ENCODE data around the gene CLPSL1.

Gene CLPSL1

DNA sequence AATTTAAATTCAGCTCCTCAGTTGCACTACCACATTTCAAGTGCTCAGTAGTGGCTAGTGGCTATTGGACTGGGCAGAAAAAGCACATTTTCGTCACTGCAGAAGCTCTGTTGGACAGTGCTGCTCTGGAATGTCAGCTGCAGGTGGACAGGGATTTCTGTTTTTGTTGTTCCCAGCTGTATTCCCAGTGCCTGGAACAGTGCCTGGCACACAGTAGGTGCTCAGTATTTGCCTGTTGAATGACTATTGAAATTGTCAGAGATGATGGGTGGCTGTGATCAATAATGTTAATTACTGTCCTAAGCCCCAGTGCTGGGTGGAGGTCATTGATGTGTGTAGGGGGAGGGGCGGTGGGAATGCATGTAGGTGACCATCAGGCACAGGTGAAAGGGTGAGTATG lies 5.5 kb downstream of the CLPSL1 start:
- 86% methylated on average over 2 of the region's 2 CpGs for WGBS
- no peak overlapping the region for H3K4me3 ChIP-seq (ENCODE audit: low read length)
- H3K9me3 ChIP-seq (ENCODE audit: insufficient read depth, low read depth, low read length): no peaks in the 10 kb centered on the region

DNA sequence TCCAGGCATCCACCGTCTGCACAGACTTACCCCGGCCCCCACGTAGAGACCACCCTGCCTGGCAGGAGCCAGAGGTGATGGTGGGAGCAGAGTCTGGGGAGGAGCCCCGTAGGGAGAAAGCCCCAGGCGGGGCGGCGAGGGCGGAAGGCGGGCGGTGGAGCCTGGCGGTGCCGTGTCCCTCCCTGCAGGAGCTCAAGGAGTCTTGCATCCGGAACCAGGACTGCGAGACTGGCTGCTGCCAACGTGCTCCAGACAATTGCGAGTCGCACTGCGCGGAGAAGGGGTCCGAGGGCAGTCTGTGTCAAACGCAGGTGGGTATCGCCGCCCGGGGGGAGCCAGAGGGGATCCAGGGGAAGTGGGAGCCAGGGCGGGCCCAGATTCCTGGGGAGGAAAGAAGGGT lies 6.0 kb downstream of the CLPSL1 start:
- H3K9ac ChIP-seq (ENCODE audit: low read depth, low read length): no peak overlapping the region
- H3K9me3 ChIP-seq (ENCODE audit: insufficient read depth, low read depth, low read length): no peaks in the 10 kb centered on the region
- no peak overlapping the region for H3K4me3 ChIP-seq (ENCODE audit: low read length)
- WGBS: 90% methylated on average over 25 of the region's 25 CpGs
- H3K4me1 ChIP-seq (ENCODE audit: insufficient read depth, low read length): no peaks in the 10 kb centered on the region
- no peaks in the 10 kb centered on the region for H3K36me3 ChIP-seq (ENCODE audit: insufficient read depth, low read length)
- no peak overlapping the region for H3K27ac ChIP-seq (ENCODE audit: low read depth, low read length)
- no peaks in the 10 kb centered on the region for H3K27me3 ChIP-seq (ENCODE audit: insufficient read depth, low read length)

More for the DNA sequence above, 5.5 kb downstream of the CLPSL1 start:
- Histone ChIP-seq H3K27ac (ENCODE audit: low read depth, low read length) (no peak overlapping the region), H3K36me3 (ENCODE audit: insufficient read depth, low read length) (no peaks in the 10 kb centered on the region), H3K27me3 (ENCODE audit: insufficient read depth, low read length) (no peaks in the 10 kb centered on the region), H3K9ac (ENCODE audit: low read depth, low read length) (no peak overlapping the region), H3K4me1 (ENCODE audit: insufficient read depth, low read length) (no peaks in the 10 kb centered on the region)

DNA sequence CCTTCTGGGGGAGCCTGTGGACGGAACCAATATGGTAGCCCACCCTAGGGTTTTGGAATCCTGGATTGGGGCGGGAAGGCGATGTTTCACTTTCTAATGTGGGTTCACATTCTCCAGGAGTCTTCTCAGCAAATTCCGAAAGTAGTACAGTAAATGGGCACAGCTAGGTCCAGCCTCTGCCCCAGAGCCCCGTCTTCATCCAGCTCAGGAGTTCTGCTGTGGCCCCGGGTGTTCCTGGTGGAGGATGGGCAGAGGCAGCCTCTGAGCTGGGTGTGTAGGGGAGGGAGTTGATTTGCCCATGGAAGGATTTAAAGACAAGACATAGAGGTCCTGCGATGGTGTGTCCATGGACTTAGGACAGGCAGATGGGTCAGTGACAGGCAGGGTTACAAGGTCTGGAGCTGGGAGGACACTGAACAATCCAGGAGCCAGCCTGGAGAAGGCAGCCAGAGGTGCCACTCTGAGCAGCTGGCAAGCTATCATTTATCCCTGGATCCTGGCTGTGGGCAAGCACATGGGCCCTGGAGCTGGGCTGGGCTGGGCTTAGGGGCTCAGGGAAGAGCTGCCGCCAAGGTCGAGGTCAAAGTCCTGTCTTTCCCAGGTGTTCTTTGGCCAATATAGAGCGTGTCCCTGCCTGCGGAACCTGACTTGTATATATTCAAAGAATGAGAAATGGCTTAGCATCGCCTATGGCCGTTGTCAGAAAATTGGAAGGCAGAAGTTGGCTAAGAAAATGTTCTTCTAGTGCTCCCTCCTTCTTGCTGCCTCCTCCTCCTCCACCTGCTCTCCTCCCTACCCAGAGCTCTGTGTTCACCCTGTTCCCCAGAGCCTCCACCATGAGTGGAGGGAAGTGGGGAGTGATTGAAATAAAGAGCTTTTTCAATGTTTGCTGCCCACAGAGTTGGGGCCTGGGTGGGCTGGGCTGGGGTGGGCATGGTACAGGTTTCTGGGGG lies 6.7 kb downstream of the CLPSL1 start:
- H3K9me3 ChIP-seq (ENCODE audit: insufficient read depth, low read depth, low read length): no peaks in the 10 kb centered on the region
- H3K9ac ChIP-seq (ENCODE audit: low read depth, low read length): no peak overlapping the region
- 92% methylated on average over 13 of the region's 13 CpGs for WGBS
- no peaks in the 10 kb centered on the region for H3K36me3 ChIP-seq (ENCODE audit: insufficient read depth, low read length)
- H3K4me1 ChIP-seq (ENCODE audit: insufficient read depth, low read length): no peaks in the 10 kb centered on the region
- H3K27ac ChIP-seq (ENCODE audit: low read depth, low read length): no peak overlapping the region
- no peak overlapping the region for H3K4me3 ChIP-seq (ENCODE audit: low read length)
- no peaks in the 10 kb centered on the region for H3K27me3 ChIP-seq (ENCODE audit: insufficient read depth, low read length)

DNA sequence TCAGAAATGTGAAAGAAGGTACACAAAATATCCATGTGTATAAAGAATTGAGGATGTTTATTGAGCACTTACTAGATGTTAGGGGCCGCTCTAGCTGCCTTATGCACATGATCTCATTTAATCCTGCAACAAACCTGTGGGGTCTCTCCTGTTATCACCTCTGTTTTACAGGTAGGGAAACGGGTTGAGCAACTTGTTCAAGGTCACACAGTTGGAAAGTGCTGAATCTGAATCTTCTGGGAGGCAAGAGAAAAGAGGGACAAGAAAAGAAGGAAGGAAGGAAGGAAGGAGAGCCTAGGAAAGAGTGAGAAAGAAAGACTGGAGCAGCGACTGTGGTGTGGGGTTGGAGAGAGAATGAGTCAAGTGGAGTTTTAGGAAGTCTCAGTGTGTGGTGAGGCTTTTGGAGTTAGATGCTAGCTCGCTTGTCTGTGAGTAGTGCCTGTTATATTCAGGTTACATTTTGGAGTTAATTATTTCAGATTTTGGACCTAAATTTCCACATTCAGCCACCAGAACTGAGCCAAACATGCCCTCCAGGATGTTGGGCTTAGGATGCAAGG lies 7.7 kb downstream of the CLPSL1 start:
- Histone ChIP-seq H3K27ac (ENCODE audit: low read depth, low read length) (no peak overlapping the region), H3K9ac (ENCODE audit: low read depth, low read length) (no peak overlapping the region), H3K4me3 (ENCODE audit: low read length) (no peak overlapping the region), H3K4me1 (ENCODE audit: insufficient read depth, low read length) (no peaks in the 10 kb centered on the region), H3K27me3 (ENCODE audit: insufficient read depth, low read length) (no peaks in the 10 kb centered on the region), H3K36me3 (ENCODE audit: insufficient read depth, low read length) (no peaks in the 10 kb centered on the region), H3K9me3 (ENCODE audit: insufficient read depth, low read depth, low read length) (no peaks in the 10 kb centered on the region)
- 79% methylated on average over 4 of the region's 4 CpGs for WGBS

DNA sequence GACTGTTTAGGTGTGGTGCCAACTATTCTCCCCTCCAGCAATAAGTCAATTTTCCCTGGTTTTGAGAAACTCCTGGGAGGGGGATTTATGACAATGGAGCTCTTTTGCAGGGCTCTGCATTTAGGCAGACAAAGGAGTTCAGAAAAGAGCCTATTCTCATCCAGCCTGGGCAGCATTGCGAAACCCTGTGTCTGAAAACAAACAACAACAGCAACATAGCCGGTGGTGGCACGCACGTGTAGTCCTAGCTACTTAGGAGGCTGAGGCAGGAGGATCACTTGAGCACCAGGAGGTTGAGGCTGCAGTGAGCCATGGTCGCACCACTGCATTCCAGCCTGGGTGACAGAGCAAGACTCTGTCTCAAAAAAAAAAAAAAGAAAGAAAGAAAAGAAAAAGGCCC lies 9.9 kb downstream of the CLPSL1 start:
- Histone ChIP-seq H3K4me1 (ENCODE audit: insufficient read depth, low read length) (no peaks in the 10 kb centered on the region), H3K27me3 (ENCODE audit: insufficient read depth, low read length) (no peaks in the 10 kb centered on the region), H3K4me3 (ENCODE audit: low read length) (no peak overlapping the region), H3K9me3 (ENCODE audit: insufficient read depth, low read depth, low read length) (no peaks in the 10 kb centered on the region), H3K27ac (ENCODE audit: low read depth, low read length) (no peak overlapping the region), H3K36me3 (ENCODE audit: insufficient read depth, low read length) (no peaks in the 10 kb centered on the region), H3K9ac (ENCODE audit: low read depth, low read length) (no peak overlapping the region)
- WGBS: 91% methylated on average over 5 of the region's 5 CpGs

DNA sequence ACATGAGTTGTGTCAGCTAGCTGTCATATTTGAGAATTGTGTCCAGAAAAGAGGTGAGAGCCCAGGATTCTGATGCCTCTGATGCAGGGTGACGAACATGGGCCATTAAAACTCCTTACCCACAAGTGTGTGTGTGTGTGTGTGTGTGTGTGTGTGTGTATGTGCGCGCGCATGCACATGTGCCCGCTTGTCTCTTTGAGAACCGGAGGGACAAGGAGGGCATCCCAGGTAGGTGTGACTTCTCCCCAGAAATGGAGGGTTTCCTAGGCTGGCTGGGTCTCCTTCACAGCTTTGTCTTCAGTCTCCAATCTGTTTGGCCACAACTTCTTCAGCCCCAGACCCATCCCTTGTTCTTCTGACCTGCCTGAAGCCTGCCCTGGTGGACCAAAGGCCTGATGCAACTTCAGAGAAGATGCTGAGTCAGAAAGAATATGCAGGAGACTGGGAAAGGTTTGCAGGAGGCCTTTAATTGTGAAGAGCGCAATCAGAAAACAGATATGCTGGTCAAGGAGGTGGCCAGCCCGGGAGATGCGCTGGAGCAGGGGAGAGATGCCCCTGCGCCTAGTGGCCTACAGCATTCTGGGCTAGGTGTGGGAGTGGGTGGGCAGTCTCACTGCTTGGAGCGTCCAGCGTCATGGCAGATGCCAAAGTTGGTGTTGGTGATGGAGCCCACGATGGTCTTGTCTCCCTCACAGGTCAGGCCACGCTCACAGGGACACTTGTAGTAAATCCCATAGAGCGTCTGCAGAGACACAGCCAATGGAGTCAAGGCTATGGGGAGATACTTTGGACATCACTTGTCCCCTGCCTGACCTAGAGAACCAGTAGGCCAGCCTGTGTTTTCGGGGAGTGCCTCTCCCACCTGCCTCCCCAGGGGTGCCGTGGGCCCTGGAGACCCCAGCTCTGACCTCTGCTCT lies 14.0 kb downstream of the CLPSL1 start:
- Histone ChIP-seq H3K27me3 (ENCODE audit: insufficient read depth, low read length) (no peaks in the 10 kb centered on the region), H3K4me3 (ENCODE audit: low read length) (no peak overlapping the region), H3K9ac (ENCODE audit: low read depth, low read length) (no peak overlapping the region), H3K9me3 (ENCODE audit: insufficient read depth, low read depth, low read length) (no peaks in the 10 kb centered on the region), H3K4me1 (ENCODE audit: insufficient read depth, low read length) (0 out of 2 replicates have a peak, but pooled peaks cover 5% of the 10 kb centered on the region), H3K27ac (ENCODE audit: low read depth, low read length) (no peak overlapping the region), H3K36me3 (ENCODE audit: insufficient read depth, low read length) (no peaks in the 10 kb centered on the region)
- WGBS: 95% methylated on average over 17 of the region's 17 CpGs

DNA sequence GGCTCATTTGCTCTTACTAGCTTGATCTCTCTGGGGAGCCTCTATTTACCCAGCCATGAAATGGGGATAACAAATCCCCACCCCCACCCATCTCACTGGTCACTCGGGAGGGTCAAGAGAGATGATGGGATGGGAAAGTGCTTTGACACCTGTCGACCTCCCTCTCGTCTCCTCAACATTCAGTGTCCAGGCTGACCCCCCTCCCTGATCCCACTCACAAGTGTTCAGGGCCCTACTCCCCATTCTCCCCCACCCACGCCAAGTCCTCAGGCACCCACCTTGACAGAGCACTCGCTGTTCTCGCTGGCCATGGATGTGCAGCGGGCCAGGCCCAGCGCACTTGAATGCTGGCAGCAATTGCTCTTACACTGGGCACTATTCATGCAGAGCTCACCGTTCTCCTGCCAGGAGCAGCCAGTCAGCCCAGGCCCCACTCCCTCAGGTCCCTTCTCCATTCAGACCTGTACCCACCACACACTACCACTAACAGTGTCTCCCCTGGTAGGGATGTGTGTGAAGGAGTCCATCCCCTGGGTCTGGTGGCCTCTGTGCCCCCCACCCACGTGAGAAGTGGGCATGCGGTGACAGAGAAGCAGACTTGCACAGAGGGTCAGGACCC lies 14.7 kb downstream of the CLPSL1 start:
- Histone ChIP-seq H3K9me3 (ENCODE audit: insufficient read depth, low read depth, low read length) (no peaks in the 10 kb centered on the region), H3K4me1 (ENCODE audit: insufficient read depth, low read length) (0 out of 2 replicates have a peak, but pooled peaks cover 5% of the 10 kb centered on the region), H3K27me3 (ENCODE audit: insufficient read depth, low read length) (no peaks in the 10 kb centered on the region), H3K4me3 (ENCODE audit: low read length) (no peak overlapping the region), H3K36me3 (ENCODE audit: insufficient read depth, low read length) (no peaks in the 10 kb centered on the region), H3K27ac (ENCODE audit: low read depth, low read length) (no peak overlapping the region), H3K9ac (ENCODE audit: low read depth, low read length) (no peak overlapping the region)
- WGBS: 94% methylated on average over 10 of the region's 11 CpGs

DNA sequence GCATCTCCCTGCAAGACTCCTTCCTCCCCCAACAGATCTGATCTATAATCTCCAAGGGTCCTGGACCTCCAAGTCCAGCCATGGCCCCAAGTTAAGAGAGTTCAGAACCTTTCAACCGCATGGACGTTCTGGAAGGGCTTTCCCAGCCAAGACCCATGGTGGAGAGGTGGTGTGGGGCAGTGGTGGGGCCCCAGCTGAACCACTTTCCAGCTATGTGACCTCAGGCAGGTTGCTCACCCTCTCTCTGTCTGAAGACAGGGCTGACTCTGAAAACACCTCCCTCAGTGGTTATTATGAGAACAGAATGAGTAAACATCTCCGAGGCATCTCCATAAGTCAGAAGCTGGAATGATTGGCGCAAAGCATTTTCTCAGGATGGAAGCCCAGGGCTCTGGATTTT lies 15.4 kb downstream of the CLPSL1 start:
- no peaks in the 10 kb centered on the region for H3K36me3 ChIP-seq (ENCODE audit: insufficient read depth, low read length)
- 95% methylated on average over 4 of the region's 4 CpGs for WGBS
- no peak overlapping the region for H3K4me3 ChIP-seq (ENCODE audit: low read length)
- H3K27me3 ChIP-seq (ENCODE audit: insufficient read depth, low read length): no peaks in the 10 kb centered on the region
- H3K9me3 ChIP-seq (ENCODE audit: insufficient read depth, low read depth, low read length): no peaks in the 10 kb centered on the region
- 0 out of 2 replicates have a peak, but pooled peaks cover 8% of the 10 kb centered on the region for H3K4me1 ChIP-seq (ENCODE audit: insufficient read depth, low read length)
- no peak overlapping the region for H3K9ac ChIP-seq (ENCODE audit: low read depth, low read length)
- H3K27ac ChIP-seq (ENCODE audit: low read depth, low read length): no peak overlapping the region

DNA sequence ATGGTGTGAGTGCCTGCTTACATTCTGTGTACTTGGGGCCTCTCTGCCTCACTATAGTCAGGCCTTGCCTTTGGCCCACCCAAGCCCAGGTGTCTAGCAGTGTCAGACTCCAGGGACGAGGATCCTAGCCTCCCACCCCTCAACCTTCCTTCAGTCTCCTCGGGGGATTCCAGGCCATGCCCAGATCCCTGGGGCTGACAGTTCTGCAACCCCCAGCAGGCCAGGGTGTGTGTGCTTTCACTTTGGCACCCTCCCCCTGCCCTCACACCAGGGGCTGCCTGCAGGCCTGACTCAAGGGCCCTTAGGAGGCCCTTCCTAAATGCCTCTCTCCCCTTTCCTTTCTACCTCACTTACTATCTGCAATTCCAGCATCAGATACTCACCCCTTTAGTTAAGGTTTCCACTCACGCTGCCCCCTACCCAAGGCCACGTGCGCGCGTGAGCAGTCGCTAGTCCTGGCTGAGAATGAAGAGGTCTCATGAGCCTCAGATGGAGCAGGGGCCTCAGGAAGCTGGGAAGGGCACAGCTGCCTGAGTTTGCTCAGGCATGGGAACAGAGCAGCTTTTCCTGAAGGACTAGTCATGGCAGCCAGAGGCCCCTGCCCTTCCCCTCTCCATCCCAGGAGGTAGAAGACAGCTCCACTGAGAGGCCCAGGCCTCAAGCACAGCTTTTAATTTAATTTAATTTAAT lies 17.2 kb downstream of the CLPSL1 start:
- Histone ChIP-seq H3K9me3 (ENCODE audit: insufficient read depth, low read depth, low read length) (no peaks in the 10 kb centered on the region), H3K36me3 (ENCODE audit: insufficient read depth, low read length) (no peaks in the 10 kb centered on the region), H3K27ac (ENCODE audit: low read depth, low read length) (no peak overlapping the region), H3K4me3 (ENCODE audit: low read length) (no peak overlapping the region), H3K4me1 (ENCODE audit: insufficient read depth, low read length) (0 out of 2 replicates have a peak, but pooled peaks cover 9% of the 10 kb centered on the region), H3K27me3 (ENCODE audit: insufficient read depth, low read length) (no peaks in the 10 kb centered on the region), H3K9ac (ENCODE audit: low read depth, low read length) (no peak overlapping the region)
- WGBS: 80% methylated on average over 8 of the region's 8 CpGs

DNA sequence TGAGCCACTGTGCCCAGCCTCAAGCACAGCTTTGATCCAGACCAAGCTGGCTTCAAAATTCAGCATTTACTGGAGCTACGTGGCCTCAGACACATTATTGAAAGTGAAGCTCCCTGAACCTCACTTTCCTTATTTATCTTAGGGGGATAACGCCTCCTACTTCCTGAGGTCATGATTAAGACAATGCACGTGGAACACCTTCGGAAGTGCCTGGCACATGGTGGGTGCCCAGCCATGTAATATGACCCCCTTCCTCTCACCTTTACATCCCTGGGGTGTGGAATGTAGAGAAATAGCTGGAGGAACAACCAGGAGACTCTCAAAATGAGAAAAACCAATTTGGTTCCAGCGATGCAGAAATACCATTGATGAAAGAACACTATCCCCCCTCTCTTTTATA lies 17.9 kb downstream of the CLPSL1 start:
- no peaks in the 10 kb centered on the region for H3K27me3 ChIP-seq (ENCODE audit: insufficient read depth, low read length)
- no peaks in the 10 kb centered on the region for H3K9me3 ChIP-seq (ENCODE audit: insufficient read depth, low read depth, low read length)
- 89% methylated on average over 5 of the region's 5 CpGs for WGBS
- 0 out of 2 replicates have a peak, but pooled peaks cover 9% of the 10 kb centered on the region for H3K4me1 ChIP-seq (ENCODE audit: insufficient read depth, low read length)
- no peak overlapping the region for H3K9ac ChIP-seq (ENCODE audit: low read depth, low read length)
- H3K27ac ChIP-seq (ENCODE audit: low read depth, low read length): no peak overlapping the region
- no peaks in the 10 kb centered on the region for H3K36me3 ChIP-seq (ENCODE audit: insufficient read depth, low read length)
- H3K4me3 ChIP-seq (ENCODE audit: low read length): no peak overlapping the region

Measured in HUES64 (cell line).